RWPE1 (cell line): ENCODE data around the gene COX7C.
A peak's percentile ranks its signal among the peaks of the same experiment; 100 is the strongest.
"Not testable (repeated sequence)": the region's sequence is repeated elsewhere in the genome, so short reads cannot be mapped to it uniquely, and the experiment has no call there.

Experiments used
- CTCF ChIA-PET: fragments of 350-600 bp; sonication (Branson Sonifier 250); formaldehyde crosslinking; extraction: SDS; loops from one replicate; lab custom pipeline; 2021; lab: Yijun Ruan, JAX
- POLR2A ChIA-PET: fragments of 400-600 bp; formaldehyde crosslinking; extraction: SDS; loops from one replicate; lab custom pipeline; 2020; ENCODE audit warnings: antibody characterized with exemption; ENCODE audit not compliant: low non-redundant PET; lab: Yijun Ruan, JAX
- DNase-seq: peaks from one replicate; pipeline ENCODE4 v3.0.0; 2012; ENCODE audit warnings: low spot score
- H3K27ac ChIP-seq: fragments of 450-650 bp; 2 replicates; pipeline ENCODE4 v1.5.1; 2017
- CTCF ChIP-seq: fragments of 450-650 bp; conservative IDR thresholded peaks from 2 replicates; pipeline ENCODE4 v1.5.1; 2017; ENCODE audit warnings: low read depth, mild to moderate bottlenecking

COX7C gene

GRCh38 chr5:86617756-86618576, at the start of gene COX7C:
TSS of gene COX7C (plus strand) at chr5:86617941. CDS start at chr5:86618056, 115 bp downstream.
- POLR2A ChIA-PET, result no interaction called here
- CTCF ChIA-PET, result no interaction called here
- no peak for TF ChIP-seq CTCF
- peak; percentile 96 for DNase-seq
- H3K27ac ChIP-seq, result peak within 1 kb of the TSS; percentile 78

GRCh38 chr5:86569522-86570426, 48.0 kb upstream of the COX7C start:
- DNase-seq, CTCF ChIA-PET, H3K27ac ChIP-seq, POLR2A ChIA-PET: not testable (repeated sequence)

- DNase-seq, result no peak
- TF ChIP-seq CTCF, result no peak
- ChIA-PET POLR2A (no interaction called here), CTCF (no interaction called here)
- no peak overlapping the region for H3K27ac ChIP-seq
Observed at GRCh38 chr5:86570427-86571083, 47.2 kb upstream of the COX7C start.

GRCh38 chr5:86571109-86571508, 46.6 kb upstream of the COX7C start:
- POLR2A ChIA-PET, H3K27ac ChIP-seq, DNase-seq, CTCF ChIA-PET: not testable (repeated sequence)

GRCh38 chr5:86572825-86573517, 44.8 kb upstream of the COX7C start:
- CTCF ChIA-PET, result no interaction called here
- no peak overlapping the region for H3K27ac ChIP-seq
- no peak for TF ChIP-seq CTCF
- POLR2A ChIA-PET, result no interaction called here
- DNase-seq, result no peak

- CTCF ChIA-PET, result interaction anchor here (0.6 kb wide), 1 partner anchor 94 kb away, joined by 4 read pairs; no protein-coding TSS in a partner anchor
- TF ChIP-seq CTCF, result no peak
Observed at GRCh38 chr5:86579502-86579901, 38.2 kb upstream of the COX7C start.

GRCh38 chr5:86596476-86596875, 21.3 kb upstream of the COX7C start:
- POLR2A ChIA-PET, result no interaction called here

More at GRCh38 chr5:86579502-86579901, 38.2 kb upstream of the COX7C start:
- DNase-seq, result no peak
- POLR2A ChIA-PET, result no interaction called here
- no peak overlapping the region for H3K27ac ChIP-seq

More at GRCh38 chr5:86596476-86596875, 21.3 kb upstream of the COX7C start:
- no peak for DNase-seq
- CTCF ChIA-PET, result no interaction called here
- H3K27ac ChIP-seq, result no peak overlapping the region
- no peak for TF ChIP-seq CTCF
